NT2/D1 (cell line): Measurements from ENCODE around the gene UGT2B17.
"Not testable (repeated sequence)": the region's sequence is repeated elsewhere in the genome, so short reads cannot be mapped to it uniquely, and the experiment has no call there.

Experiments used
- DNase-seq: peaks from one replicate; pipeline ENCODE4 v3.0.0-alpha.2; 2011; ENCODE audit warnings: low read depth, low spot score
- H3K27me3 ChIP-seq: 2 replicates; pipeline ENCODE4 v1.6.0; 2011; ENCODE audit warnings: mild to moderate bottlenecking; ENCODE audit not compliant: insufficient read length, insufficient read depth
- H3K36me3 ChIP-seq: 2 replicates; pipeline ENCODE4 v1.6.1; 2011; ENCODE audit warnings: mild to moderate bottlenecking, low read length, mixed read lengths; ENCODE audit not compliant: insufficient read depth, insufficient read length
- H3K4me1 ChIP-seq: 2 replicates; pipeline ENCODE4 v1.5.1; 2011; ENCODE audit not compliant: insufficient read depth, insufficient read length
- H3K4me3 ChIP-seq: 2 replicates; pipeline ENCODE4 v1.5.1; 2011; ENCODE audit warnings: low read depth; ENCODE audit not compliant: insufficient read length
- H3K9ac ChIP-seq: 2 replicates; pipeline ENCODE4 v1.6.0; 2011; ENCODE audit warnings: low read depth; ENCODE audit not compliant: insufficient read length
- H3K9me3 ChIP-seq: 2 replicates; pipeline ENCODE4 v1.5.1; 2011; ENCODE audit warnings: mild to moderate bottlenecking, low read length; ENCODE audit not compliant: insufficient read depth
- SUZ12 ChIP-seq: IDR thresholded peaks from 2 replicates; pipeline ENCODE4 v1.6.1; 2011; ENCODE audit not compliant: insufficient read length, insufficient read depth; ENCODE audit errors: extremely low read depth
- YY1 ChIP-seq: IDR thresholded peaks from 2 replicates; pipeline ENCODE4 v1.6.1; 2011; ENCODE audit not compliant: insufficient read length, insufficient read depth
- ZNF274 ChIP-seq: IDR thresholded peaks from 2 replicates; pipeline ENCODE4 v1.6.1; 2011; ENCODE audit warnings: mild to moderate bottlenecking, low read depth, low read length

UGT2B17 gene

GRCh38 chr4:68565082-68565481 is 11.0 kb downstream of the UGT2B17 start:
- DNase-seq, H3K9me3 ChIP-seq, H3K9ac ChIP-seq, H3K4me1 ChIP-seq, H3K36me3 ChIP-seq, H3K27me3 ChIP-seq, H3K4me3 ChIP-seq: not testable (repeated sequence)

GRCh38 chr4:68560364-68561070 is 15.6 kb downstream of the UGT2B17 start:
- not testable (repeated sequence) for H3K4me3 ChIP-seq, H3K9me3 ChIP-seq, H3K9ac ChIP-seq, H3K4me1 ChIP-seq, DNase-seq, H3K36me3 ChIP-seq, H3K27me3 ChIP-seq

DNA sequence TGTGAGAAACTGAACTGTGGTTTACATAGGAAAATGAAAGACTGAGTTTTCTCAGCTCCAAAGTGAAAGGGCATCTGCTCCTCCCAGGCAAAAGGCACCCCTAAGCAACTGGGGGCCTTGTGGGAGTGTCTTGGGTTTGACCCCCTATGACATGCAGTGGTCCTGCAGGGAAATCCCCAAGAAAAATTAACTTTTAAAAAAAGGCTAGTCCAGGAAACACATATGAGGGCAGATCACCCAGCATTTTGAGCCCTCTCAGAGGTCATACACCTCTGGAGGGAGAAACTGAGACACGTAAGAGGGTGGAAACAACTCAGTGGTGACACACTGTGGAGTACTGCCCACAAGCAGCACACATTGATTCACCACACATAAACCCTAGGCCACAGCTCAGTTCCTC is 22.3 kb downstream of the UGT2B17 start:
- not testable (repeated sequence) for H3K4me1 ChIP-seq, H3K27me3 ChIP-seq, H3K4me3 ChIP-seq, DNase-seq, H3K9ac ChIP-seq, H3K9me3 ChIP-seq, H3K36me3 ChIP-seq

DNA sequence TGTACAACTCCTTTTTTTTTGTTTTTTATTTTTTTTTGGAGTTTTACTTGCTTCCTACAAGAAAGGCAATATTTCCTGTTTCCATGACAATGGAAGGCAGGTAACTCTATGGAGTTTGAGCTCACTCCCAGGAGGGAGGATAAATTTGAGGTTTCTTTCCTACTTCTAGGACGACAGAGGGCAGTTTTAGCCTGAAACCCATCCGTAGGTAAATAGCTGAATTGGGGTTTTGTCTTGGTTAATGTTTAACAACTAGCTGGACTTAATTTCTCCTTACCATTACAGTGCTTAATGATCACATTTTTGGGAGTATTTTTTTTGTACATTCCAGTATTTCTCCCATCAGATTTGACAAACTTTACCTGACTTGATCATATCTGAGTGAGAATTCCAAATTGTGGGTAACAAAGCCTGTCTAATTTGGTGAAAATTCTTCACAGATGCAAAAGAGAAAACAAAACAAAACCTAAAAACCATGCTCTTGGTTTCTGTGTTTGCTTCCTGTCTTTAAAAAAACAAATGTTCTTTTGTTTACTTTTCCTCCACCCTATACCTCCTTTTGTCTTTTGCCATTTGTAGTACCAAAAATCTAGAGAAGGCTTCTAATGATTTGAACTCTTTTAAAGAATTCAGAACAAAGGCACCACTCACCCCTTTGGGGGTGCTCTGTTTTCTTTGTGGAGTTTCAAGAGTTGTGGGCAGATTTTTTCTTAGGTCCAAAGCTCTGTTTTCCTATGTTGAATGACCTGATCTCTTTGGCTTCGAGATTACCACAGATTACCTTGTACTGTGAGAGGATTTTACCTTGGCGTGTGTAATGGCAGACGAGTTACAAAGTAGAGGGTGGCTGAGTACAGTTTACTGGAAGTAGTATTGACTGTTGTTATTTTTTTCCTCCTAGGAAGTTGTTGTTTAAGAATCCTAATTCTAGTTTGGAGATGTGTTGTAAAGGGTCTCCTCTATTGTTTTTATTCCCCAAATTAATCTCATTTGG is 23.0 kb downstream of the UGT2B17 start:
- not testable (repeated sequence) for H3K9ac ChIP-seq, H3K36me3 ChIP-seq, H3K9me3 ChIP-seq, DNase-seq, H3K4me1 ChIP-seq, H3K27me3 ChIP-seq, H3K4me3 ChIP-seq

GRCh38 chr4:68542742-68543141 is 33.4 kb downstream of the UGT2B17 start:
- not testable (repeated sequence) for H3K36me3 ChIP-seq, H3K4me3 ChIP-seq, H3K27me3 ChIP-seq, DNase-seq, H3K9me3 ChIP-seq, H3K9ac ChIP-seq, H3K4me1 ChIP-seq

- Histone ChIP-seq H3K9ac (no peak overlapping the region), H3K9me3 (no peaks in the 10 kb centered on the region), H3K4me3 (no peak overlapping the region), H3K4me1 (no peaks in the 10 kb centered on the region), H3K36me3 (no peaks in the 10 kb centered on the region), H3K27me3 (no peaks in the 10 kb centered on the region)
- TF ChIP-seq YY1 (no peak), ZNF274 (no peak), SUZ12 (no peak)
- DNase-seq, result no peak
These were observed 39.7 kb downstream of the UGT2B17 start for GRCh38 chr4:68536375-68536774.

DNA sequence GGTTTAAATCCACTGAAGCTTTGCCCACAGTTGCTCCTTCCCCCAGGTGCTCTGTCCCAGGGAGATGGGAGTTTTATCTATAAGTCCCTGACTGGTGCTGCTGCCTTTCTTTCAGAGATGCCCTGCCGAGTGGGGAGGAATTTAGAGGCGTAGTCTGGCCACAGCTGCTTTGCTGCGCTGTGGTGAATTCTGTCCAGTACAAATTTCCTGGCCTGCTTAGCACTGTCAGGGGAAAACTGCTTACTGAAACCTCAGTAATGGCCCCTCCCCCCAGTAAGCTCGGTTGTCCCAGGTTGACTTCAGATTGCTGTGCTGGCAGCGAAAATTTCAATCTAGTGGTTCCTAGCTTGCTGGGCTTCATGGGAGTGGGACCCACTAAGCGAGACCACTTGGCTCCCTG is 40.1 kb downstream of the UGT2B17 start:
- DNase-seq, result no peak
- no peaks in the 10 kb centered on the region for H3K27me3 ChIP-seq
- H3K4me1 ChIP-seq, result no peaks in the 10 kb centered on the region
- H3K4me3 ChIP-seq, result no peak overlapping the region
- H3K9me3 ChIP-seq, result no peaks in the 10 kb centered on the region
- H3K9ac ChIP-seq, result no peak overlapping the region
- TF ChIP-seq YY1 (no peak), ZNF274 (no peak), SUZ12 (no peak)
- H3K36me3 ChIP-seq, result no peaks in the 10 kb centered on the region

GRCh38 chr4:68522232-68522631 is 53.9 kb downstream of the UGT2B17 start:
- not testable (repeated sequence) for H3K4me1 ChIP-seq, H3K4me3 ChIP-seq, H3K9ac ChIP-seq, DNase-seq, H3K36me3 ChIP-seq, H3K9me3 ChIP-seq, H3K27me3 ChIP-seq
